Endothelial cell of umbilical vein (primary cell): ENCODE measurements around the gene NLRP5. TPM values are rescaled to one million over a fixed set of nuclear protein-coding genes. Genes with fewer than 3 reads are reported as not detected.

ENCODE experiments used
- BruUV-seq: library from RNA; stranded (reverse); fragments of 400-500 nt; replicated peaks from 2 replicates; lab custom pipeline; 2021; lab: Mats Ljungman, UMichigan
- CTCF ChIA-PET: fragments of 300-600, 350-600 bp; sonication (Branson Sonifier 250); formaldehyde crosslinking; loops from one replicate; lab custom pipeline; 2021; ENCODE audit warnings: antibody characterized with exemption, inconsistent platforms; lab: Charles Lee
- POLR2A ChIA-PET: fragments of 300-600, 350-600 bp; sonication (Branson Sonifier 250); formaldehyde crosslinking; loops from one replicate; lab custom pipeline; 2021; ENCODE audit warnings: antibody characterized with exemption, inconsistent platforms; lab: Charles Lee
- DNase-seq: peaks from one replicate; pipeline ENCODE4 v3.0.0-alpha.2; 2011; ENCODE audit warnings: low read depth, low spot score
- FAIRE-seq: peaks from 2 replicates; lab custom pipeline; 2011; peaks lifted over from hg19 to GRCh38; lab: Jason Lieb, UNC
- H2AFZ ChIP-seq: 2 replicates; pipeline ENCODE4 v1.6.0; 2012; ENCODE audit warnings: low read depth, low read length, control low read depth, inconsistent platforms
- H3K27ac ChIP-seq: 2 replicates; pipeline ENCODE4 v1.5.1; 2011; ENCODE audit warnings: low read depth, mild to moderate bottlenecking, control low read depth, low read length, moderate library complexity; ENCODE audit not compliant: insufficient read depth
- H3K27me3 ChIP-seq, 2 experiments: 2 replicates each; pipeline versions ENCODE4 v1.6.0 to v1.6.1; 2011; ENCODE audit warnings: low read length in 2 of 2, mixed read lengths in 1 of 2; ENCODE audit not compliant: control insufficient read depth in 2 of 2, insufficient read depth in 2 of 2
- H3K36me3 ChIP-seq, 2 experiments: 2 replicates in 1 of 2; 3 replicates in 1 of 2; pipeline ENCODE4 v1.5.1; 2011; ENCODE audit warnings: low read length in 2 of 2, mild to moderate bottlenecking in 1 of 2, moderate library complexity in 1 of 2; ENCODE audit not compliant: control insufficient read depth in 2 of 2, insufficient read depth in 2 of 2; ENCODE audit errors: extremely low read depth in 1 of 2
- H3K4me1 ChIP-seq: 3 replicates; pipeline ENCODE4 v1.5.1; 2011; ENCODE audit warnings: mild to moderate bottlenecking, low read length; ENCODE audit not compliant: control insufficient read depth, insufficient read depth; ENCODE audit errors: extremely low read depth
- H3K4me2 ChIP-seq: 2 replicates; pipeline ENCODE4 v1.6.1; 2011; ENCODE audit warnings: low read length, control low read depth, mixed read lengths; ENCODE audit not compliant: insufficient read depth
- H3K4me3 ChIP-seq, 3 experiments: fragments of 200-600 bp in 1 of 3; sonication (generic), shearing (Covaris generic) in 1 of 3; replicated peaks in 1 of 3; 2 replicates each; pipeline ENCODE4 v1.5.1; 2011 to 2016; ENCODE audit warnings: control low read depth in 3 of 3, low read length in 3 of 3, mild to moderate bottlenecking in 2 of 3, inconsistent platforms in 1 of 3, low read depth in 1 of 3, moderate library complexity in 1 of 3; ENCODE audit not compliant: insufficient read depth in 1 of 3
- H3K79me2 ChIP-seq: 2 replicates; pipeline ENCODE4 v1.6.0; 2012; ENCODE audit warnings: low read length, inconsistent platforms; ENCODE audit not compliant: control insufficient read depth, insufficient read depth
- H3K9ac ChIP-seq: replicated peaks from 2 replicates; pipeline ENCODE3; 2011; ENCODE audit warnings: low read length, control low read depth; ENCODE audit not compliant: insufficient read depth; ENCODE audit errors: extremely low read depth
- H3K9me1 ChIP-seq: replicated peaks from 3 replicates; pipeline ENCODE4 v1.6.0; 2011; ENCODE audit warnings: mild to moderate bottlenecking, low read length; ENCODE audit not compliant: control insufficient read depth, insufficient read depth; ENCODE audit errors: extremely low read depth
- H3K9me3 ChIP-seq: replicated peaks from 2 replicates; pipeline ENCODE4 v1.5.1; 2012; ENCODE audit warnings: low read length, inconsistent platforms; ENCODE audit not compliant: control insufficient read depth, insufficient read depth
- H4K20me1 ChIP-seq: replicated peaks from 2 replicates; pipeline ENCODE3; 2011; ENCODE audit warnings: mild to moderate bottlenecking, low read length; ENCODE audit not compliant: control insufficient read depth, insufficient read depth; ENCODE audit errors: extremely low read depth
- EZH2 ChIP-seq: IDR thresholded peaks from 2 replicates; pipeline ENCODE4 v1.6.1; 2012; ENCODE audit warnings: borderline replicate concordance, low read depth, mild to moderate bottlenecking, moderate library complexity, low read length, inconsistent platforms; ENCODE audit not compliant: severe bottlenecking
- FOS ChIP-seq: IDR thresholded peaks from 2 replicates; pipeline ENCODE4 v1.6.1; 2011; ENCODE audit warnings: mild to moderate bottlenecking, low read length, moderate library complexity, borderline replicate concordance; ENCODE audit not compliant: insufficient read depth
- GATA2 ChIP-seq: IDR thresholded peaks from 2 replicates; pipeline ENCODE4 v1.7.0; 2011; ENCODE audit warnings: low read depth, mild to moderate bottlenecking, moderate library complexity, mixed read lengths, low read length; ENCODE audit not compliant: insufficient read length, insufficient read depth
- JUN ChIP-seq: IDR thresholded peaks from 2 replicates; pipeline ENCODE4 v1.6.1; 2011; ENCODE audit warnings: borderline replicate concordance, low read depth; ENCODE audit not compliant: insufficient read length, insufficient read depth
- MAX ChIP-seq: IDR thresholded peaks from 2 replicates; pipeline ENCODE4 v1.6.1; 2011; ENCODE audit not compliant: insufficient read depth, insufficient read length
- MYC ChIP-seq: IDR thresholded peaks from one replicate; pipeline ENCODE4 v1.6.1; 2011; ENCODE audit warnings: mild to moderate bottlenecking, low read depth, low read length
- POLR2A ChIP-seq: IDR thresholded peaks from 2 replicates; pipeline ENCODE4 v1.6.1; 2012; ENCODE audit warnings: low read depth, mild to moderate bottlenecking, control low read depth, low read length
- POLR2AphosphoS5 ChIP-seq: IDR thresholded peaks from 2 replicates; pipeline ENCODE4 v1.6.1; 2012; ENCODE audit warnings: low read depth, mild to moderate bottlenecking, control low read depth, low read length, moderate library complexity; ENCODE audit not compliant: insufficient read depth
- dilution Hi-C: fragments of 300-500 bp; cut with MboI; formaldehyde crosslinking; loops from one replicate; pipeline ENCODE4 v1.15.0; 2019; ENCODE audit warnings: low sequenced_read_pairs; ENCODE audit not compliant: extremely low pct_ligation_motif_present
- intact Hi-C: fragments of 100-400 bp; cut with micrococcal nuclease; formaldehyde crosslinking; loops from one replicate; pipeline ENCODE4 v1.10.0; 2022
- polyA plus RNA-seq, 4 experiments: library from polyadenylated mRNA; depleted of rRNA in 3 of 4; stranded (reverse) in 3 of 4; unstranded in 1 of 4; fragments of >200 nt; gene quantifications; 2 replicates each; pipeline versions ENCODE4 v1.2.1 to v1.2.3, GENCODE V29; 2011 to 2012; ENCODE audit warnings: missing spikeins in 1 of 4
- total RNA-seq: library from RNA; stranded (reverse); gene quantifications from 2 replicates; pipeline ENCODE4 v1.2.3, GENCODE V29; 2021
- TF ChIP-seq, protein P1 (sequence below), 2 donors: IDR thresholded peaks; 1 replicate in 1 of 2; 2 replicates in 1 of 2; pipeline ENCODE4 v1.5.1; 2011; ENCODE audit warnings: low read length in 2 of 2, mild to moderate bottlenecking in 2 of 2, moderate library complexity in 2 of 2, control low read depth in 1 of 2, inconsistent platforms in 1 of 2, low read depth in 1 of 2; ENCODE audit not compliant: insufficient read depth in 1 of 2; ENCODE audit errors: extremely low read depth in 1 of 2

The NLRP5 gene
- total and polyA plus RNA-seq, 2 donors (not counting 3 experiments of a cell fraction or from before 2014, with no cell fraction given): not detected

GRCh38 chr19:55958356-55958755 lies 28.2 kb upstream of the NLRP5 start:
- Histone ChIP-seq H3K4me3 (no peak overlapping the region), H3K9me1 (no peaks in the 10 kb centered on the region), H3K4me2 (no peak overlapping the region), H3K36me3 (no peaks in the 10 kb centered on the region), H3K9ac (no peak overlapping the region), H4K20me1 (no peaks in the 10 kb centered on the region), H3K9me3 (peaks cover 6% of the 10 kb centered on the region), H3K4me1 (no peaks in the 10 kb centered on the region), H3K27me3 (no peaks in the 10 kb centered on the region), H3K79me2 (no peaks in the 10 kb centered on the region), H2AFZ (no peak overlapping the region), H3K27ac (no peak overlapping the region)
- dilution Hi-C loops (no loop called here), intact Hi-C loops (no loop called here)
- ChIA-PET POLR2A (no interaction called here), CTCF (no interaction called here)
- TF ChIP-seq GATA2 (no peak), MAX (no peak), POLR2A (no peak)
- no TSS peak for BruUV-seq
- no peak for DNase-seq
- FAIRE-seq: no peak

DNA sequence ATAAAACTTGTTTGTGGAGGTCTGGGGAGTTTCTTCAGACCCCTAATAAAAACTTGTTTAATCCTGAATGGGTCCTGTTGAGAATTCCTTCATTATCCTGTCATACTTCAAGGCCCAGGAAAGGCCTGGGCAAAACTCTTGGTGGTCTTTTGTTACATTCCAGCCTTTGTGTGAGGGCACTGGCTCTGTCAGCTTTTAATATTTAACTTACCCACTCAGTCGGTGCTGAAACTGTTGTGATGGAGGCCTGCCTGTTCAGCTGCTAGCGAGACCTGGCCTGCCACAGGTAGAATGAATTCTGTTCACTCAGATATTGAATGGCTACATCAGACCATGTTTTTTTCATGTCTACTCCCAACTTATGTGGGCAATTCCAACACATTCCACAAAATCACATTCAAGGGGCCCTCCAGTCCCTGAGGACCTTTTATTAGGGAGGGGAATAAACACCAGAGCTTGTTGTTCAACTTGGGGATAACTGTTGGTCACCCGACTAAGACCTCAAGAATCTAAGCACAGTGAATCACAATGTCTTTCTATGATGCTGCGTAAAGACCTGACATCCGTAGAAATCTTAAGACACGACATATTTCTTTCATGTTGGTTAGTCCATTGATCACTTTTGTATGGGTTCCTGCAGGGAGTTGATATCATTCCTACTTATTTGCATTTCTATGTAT lies 26.4 kb upstream of the NLRP5 start:
- dilution Hi-C loops: no loop called here
- Histone ChIP-seq H2AFZ (no peak overlapping the region), H3K4me2 (no peak overlapping the region), H4K20me1 (no peaks in the 10 kb centered on the region), H3K27ac (no peak overlapping the region), H3K4me3 (no peak overlapping the region), H3K4me1 (no peaks in the 10 kb centered on the region), H3K36me3 (no peaks in the 10 kb centered on the region), H3K9me1 (no peaks in the 10 kb centered on the region), H3K9me3 (peaks cover 6% of the 10 kb centered on the region), H3K9ac (no peak overlapping the region), H3K27me3 (no peaks in the 10 kb centered on the region), H3K79me2 (no peaks in the 10 kb centered on the region)
- FAIRE-seq: no peak
- ChIA-PET CTCF (no interaction called here), POLR2A (no interaction called here)
- DNase-seq: no peak
- no TSS peak for BruUV-seq
- no peak for TF ChIP-seq EZH2
- no peak for TF ChIP-seq GATA2
- TF ChIP-seq, protein P1, sequence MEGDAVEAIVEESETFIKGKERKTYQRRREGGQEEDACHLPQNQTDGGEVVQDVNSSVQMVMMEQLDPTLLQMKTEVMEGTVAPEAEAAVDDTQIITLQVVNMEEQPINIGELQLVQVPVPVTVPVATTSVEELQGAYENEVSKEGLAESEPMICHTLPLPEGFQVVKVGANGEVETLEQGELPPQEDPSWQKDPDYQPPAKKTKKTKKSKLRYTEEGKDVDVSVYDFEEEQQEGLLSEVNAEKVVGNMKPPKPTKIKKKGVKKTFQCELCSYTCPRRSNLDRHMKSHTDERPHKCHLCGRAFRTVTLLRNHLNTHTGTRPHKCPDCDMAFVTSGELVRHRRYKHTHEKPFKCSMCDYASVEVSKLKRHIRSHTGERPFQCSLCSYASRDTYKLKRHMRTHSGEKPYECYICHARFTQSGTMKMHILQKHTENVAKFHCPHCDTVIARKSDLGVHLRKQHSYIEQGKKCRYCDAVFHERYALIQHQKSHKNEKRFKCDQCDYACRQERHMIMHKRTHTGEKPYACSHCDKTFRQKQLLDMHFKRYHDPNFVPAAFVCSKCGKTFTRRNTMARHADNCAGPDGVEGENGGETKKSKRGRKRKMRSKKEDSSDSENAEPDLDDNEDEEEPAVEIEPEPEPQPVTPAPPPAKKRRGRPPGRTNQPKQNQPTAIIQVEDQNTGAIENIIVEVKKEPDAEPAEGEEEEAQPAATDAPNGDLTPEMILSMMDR (IDR thresholded peaks at IDR 0.05; ENCODE audit: extremely low read depth in 1 of 2, insufficient read depth in 1 of 2, low read depth in 1 of 2, low read length in 2 of 2): no peak
- no peak for TF ChIP-seq POLR2A
- TF ChIP-seq JUN: no peak
- TF ChIP-seq MAX: no peak
- no peak for TF ChIP-seq MYC
- TF ChIP-seq POLR2AphosphoS5: no peak
- no peak for TF ChIP-seq FOS
- intact Hi-C loops: no loop called here
